Ascending aorta (tissue), 2 donors: Measurements from ENCODE around the gene DIRAS1. TPM values are rescaled to one million over a fixed set of nuclear protein-coding genes. Genes with fewer than 3 reads are reported as not detected.

Source experiments
- DNase-seq, 2 donors: peaks; one replicate each; pipeline ENCODE4 v3.0.0-alpha.2; 2019; ENCODE audit warnings: low spot score in 2 of 2
- H3K27ac ChIP-seq, 2 donors: fragments of 200-600 bp; sonication (generic); one replicate each; pipeline ENCODE4 v1.5.1; 2016 to 2017; ENCODE audit warnings: mild to moderate bottlenecking in 1 of 2
- H3K27me3 ChIP-seq: fragments of 200-600 bp; sonication (generic); one replicate; pipeline ENCODE4 v1.5.1; 2017
- H3K36me3 ChIP-seq, 2 donors: fragments of 200-600 bp; sonication (generic); one replicate each; pipeline ENCODE4 v1.5.1; 2016
- H3K4me1 ChIP-seq, 2 donors: fragments of 200-600 bp; sonication (generic); one replicate each; pipeline ENCODE4 v1.5.1; 2016 to 2017; ENCODE audit warnings: mild to moderate bottlenecking in 1 of 2
- H3K4me3 ChIP-seq, 2 donors: fragments of 200-600 bp; sonication (generic); one replicate each; pipeline ENCODE4 v1.5.1; 2016 to 2017; ENCODE audit warnings: mild to moderate bottlenecking in 1 of 2
- H3K9me3 ChIP-seq, 2 donors: fragments of 200-600 bp; sonication (generic); one replicate each; pipeline ENCODE4 v1.5.1; 2016
- CTCF ChIP-seq, 3 experiments: fragments of 200-600 bp in 2 of 3; fragments of 450-650 bp in 1 of 3; sonication (generic) in 2 of 3; IDR thresholded peaks; one replicate each; pipeline ENCODE4 v1.5.1; 2016 to 2019; ENCODE audit warnings: antibody characterized with exemption in 3 of 3, mild to moderate bottlenecking in 1 of 3, moderate library complexity in 1 of 3
- intact Hi-C: fragments of 100-400 bp; cut with DNase I; formaldehyde crosslinking; loops from one replicate; pipeline ENCODE4 v1.15.1; 2023
- total RNA-seq: library from RNA; depleted of rRNA; stranded (reverse); fragments of >200 nt; gene quantifications from one replicate; pipeline ENCODE4 v1.1.0, GENCODE V29; 2016

The DIRAS1 gene
- total RNA-seq, 1 donor from 2014 or later, result not detected

GRCh38 chr19:2766594-2767372, 45.6 kb upstream of the DIRAS1 start:
- H3K36me3 ChIP-seq, result peaks cover 67 to 81% of the 10 kb centered on the region in 2 donors
- no peak overlapping the region for H3K27ac ChIP-seq
- peaks cover 0 to 9% of the 10 kb centered on the region in 2 donors for H3K4me1 ChIP-seq
- no peaks in the 10 kb centered on the region for H3K9me3 ChIP-seq
- intact Hi-C loops, result no loop called here
- DNase-seq, result no peak
- H3K4me3 ChIP-seq, result no peak overlapping the region
- no peak for TF ChIP-seq CTCF (IDR thresholded peaks at IDR 0.05)
- H3K27me3 ChIP-seq, result no peaks in the 10 kb centered on the region

- Histone ChIP-seq H3K27me3 (no peaks in the 10 kb centered on the region), H3K36me3 (peaks cover 78 to 87% of the 10 kb centered on the region in 2 donors), H3K27ac (no peak overlapping the region), H3K9me3 (no peaks in the 10 kb centered on the region), H3K4me3 (no peak overlapping the region), H3K4me1 (peaks cover 0 to 4% of the 10 kb centered on the region in 2 donors)
- intact Hi-C loops, result no loop called here
- no peak for TF ChIP-seq CTCF (IDR thresholded peaks at IDR 0.05)
- DNase-seq, result no peak
These were observed 44.2 kb upstream of the DIRAS1 start for GRCh38 chr19:2765376-2765775.

DNA sequence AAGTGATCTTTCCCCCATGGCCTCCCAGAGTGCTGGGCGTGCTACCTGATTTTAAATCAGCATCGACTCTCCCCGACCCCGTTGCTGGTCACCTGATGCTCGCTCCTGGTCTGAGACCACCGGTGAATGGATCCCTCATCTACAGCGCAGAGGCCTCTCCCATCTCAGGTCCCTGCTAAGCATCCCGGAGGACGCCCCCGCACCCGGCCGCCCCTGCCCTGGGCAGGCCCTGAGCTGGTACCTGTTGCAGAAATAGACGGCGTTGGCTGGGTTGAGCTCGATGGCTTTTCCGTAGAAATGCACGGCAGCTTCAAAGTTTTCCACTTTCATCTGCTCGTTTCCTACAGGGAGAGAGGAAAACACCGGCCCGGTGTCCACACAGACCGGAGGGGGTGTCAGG, 43.8 kb upstream of the DIRAS1 start:
- no peak overlapping the region for H3K4me3 ChIP-seq
- no peaks in the 10 kb centered on the region for H3K27me3 ChIP-seq
- no peak for DNase-seq
- no peak overlapping the region for H3K27ac ChIP-seq
- no peak for TF ChIP-seq CTCF (IDR thresholded peaks at IDR 0.05)
- peaks cover 78 to 88% of the 10 kb centered on the region in 2 donors for H3K36me3 ChIP-seq
- no peaks in the 10 kb centered on the region for H3K9me3 ChIP-seq
- intact Hi-C loops, result no loop called here
- H3K4me1 ChIP-seq, result no peaks in the 10 kb centered on the region

DNA sequence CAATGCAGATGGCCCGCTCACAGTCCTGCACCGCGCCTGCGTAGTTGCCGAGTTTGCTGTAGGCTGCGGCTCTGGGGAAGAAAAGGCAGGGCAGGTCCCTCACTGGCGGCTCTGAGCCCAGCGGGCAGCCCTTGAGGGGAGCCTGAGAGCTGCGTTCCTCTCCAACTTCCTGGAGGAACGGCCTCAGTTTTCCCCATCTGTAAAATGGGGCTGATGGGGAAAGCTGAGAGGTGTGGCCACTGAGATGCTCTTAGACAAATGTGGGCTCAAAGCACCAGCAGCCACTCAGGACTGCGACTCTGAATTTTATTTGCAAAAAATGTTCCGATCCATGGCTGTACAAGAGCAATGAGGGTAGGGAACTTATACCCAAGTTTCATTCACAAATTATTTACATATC, 42.5 kb upstream of the DIRAS1 start:
- intact Hi-C loops, result no loop called here
- Histone ChIP-seq H3K36me3 (peaks cover 77 to 96% of the 10 kb centered on the region in 2 donors), H3K4me1 (no peaks in the 10 kb centered on the region)

DNA sequence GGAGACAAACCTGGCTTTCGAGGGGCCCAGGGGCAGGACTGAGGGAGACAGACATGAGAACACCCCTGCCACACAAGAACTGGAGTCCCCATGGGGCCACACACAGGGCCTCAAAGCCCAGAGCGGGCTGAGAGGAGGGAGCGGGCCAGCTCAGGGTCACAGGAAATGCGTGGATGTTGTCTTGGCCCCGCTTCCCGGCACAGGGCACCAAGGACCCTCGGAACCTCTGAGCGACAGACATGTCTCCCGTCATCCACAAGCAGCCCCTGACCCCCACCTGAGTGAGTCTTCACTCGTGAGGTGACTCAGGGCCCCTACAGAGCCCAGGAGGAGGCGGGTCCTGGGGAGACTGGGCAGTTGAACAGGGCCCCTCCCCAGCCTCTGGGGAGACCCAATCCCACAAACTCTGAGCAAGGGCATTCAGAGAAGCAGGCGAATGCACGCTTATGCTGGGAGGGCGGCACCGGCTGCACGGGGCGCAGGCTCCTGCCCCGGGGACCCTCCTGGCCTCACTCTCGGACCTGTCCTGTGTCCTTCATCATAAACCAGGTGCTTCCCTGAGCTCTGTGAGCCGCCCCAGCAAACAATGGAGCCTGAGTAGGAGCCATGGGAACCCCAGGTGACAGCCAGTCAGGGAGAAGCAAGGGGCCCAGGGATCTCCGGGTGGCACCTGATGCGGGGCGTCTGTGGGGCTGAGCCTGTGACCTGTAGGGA, 41.8 kb upstream of the DIRAS1 start:
- H3K27ac ChIP-seq, result no peak overlapping the region
- H3K36me3 ChIP-seq, result peaks cover 70 to 93% of the 10 kb centered on the region in 2 donors
- H3K4me3 ChIP-seq, result no peak overlapping the region
- H3K4me1 ChIP-seq, result no peaks in the 10 kb centered on the region
- no peaks in the 10 kb centered on the region for H3K9me3 ChIP-seq
- intact Hi-C loops, result no loop called here
- no peaks in the 10 kb centered on the region for H3K27me3 ChIP-seq
- DNase-seq, result no peak
- TF ChIP-seq CTCF (IDR thresholded peaks at IDR 0.05), result no peak

More for the DNA sequence above, 42.5 kb upstream of the DIRAS1 start:
- no peak overlapping the region for H3K4me3 ChIP-seq
- no peaks in the 10 kb centered on the region for H3K9me3 ChIP-seq
- no peaks in the 10 kb centered on the region for H3K27me3 ChIP-seq
- no peak for DNase-seq
- H3K27ac ChIP-seq, result no peak overlapping the region
- TF ChIP-seq CTCF (IDR thresholded peaks at IDR 0.05), result no peak
